MCF 10A (cell line): ENCODE data around the gene GZMM. TPM values are rescaled to one million over a fixed set of nuclear protein-coding genes. Genes with fewer than 3 reads are reported as not detected.

ENCODE experiments used
- BruUV-seq: library from RNA; stranded (reverse); fragments of 400-500 nt; replicated peaks from 2 replicates; lab custom pipeline; 2021; lab: Mats Ljungman, UMichigan
- CTCF ChIA-PET: fragments of 300-600 bp; sonication (Branson Sonifier 250); formaldehyde crosslinking; extraction: SDS; loops from one replicate; lab custom pipeline; 2021; ENCODE audit warnings: antibody characterized with exemption, inconsistent platforms; lab: Yijun Ruan, JAX
- POLR2A ChIA-PET: fragments of 300-600, 350-650 bp; sonication (Branson Sonifier 250); formaldehyde crosslinking; extraction: SDS; loops from one replicate; lab custom pipeline; 2020; ENCODE audit warnings: antibody characterized with exemption, inconsistent platforms; lab: Yijun Ruan, JAX
- DNase-seq: peaks from one replicate; pipeline ENCODE4 v3.0.0-alpha.2; 2018; ENCODE audit not compliant: unreplicated experiment
- H3K27ac Mint-ChIP-seq: one replicate; pipeline ENCODE4 v1.8.0; 2022; ENCODE audit warnings: mild to moderate bottlenecking, low read depth, mixed read lengths; ENCODE audit not compliant: unreplicated experiment
- H3K27me3 Mint-ChIP-seq: one replicate; pipeline ENCODE4 v1.8.0; 2022; ENCODE audit warnings: mixed read lengths; ENCODE audit not compliant: insufficient read depth, unreplicated experiment
- H3K36me3 Mint-ChIP-seq: one replicate; pipeline ENCODE4 v1.8.0; 2022; ENCODE audit warnings: mild to moderate bottlenecking, moderate library complexity, mixed read lengths; ENCODE audit not compliant: insufficient read depth, unreplicated experiment
- H3K4me1 Mint-ChIP-seq: one replicate; pipeline ENCODE4 v1.8.0; 2022; ENCODE audit warnings: mixed read lengths; ENCODE audit not compliant: insufficient read depth, unreplicated experiment
- H3K4me3 Mint-ChIP-seq: one replicate; pipeline ENCODE4 v1.8.0; 2022; ENCODE audit warnings: mild to moderate bottlenecking, moderate library complexity, mixed read lengths; ENCODE audit not compliant: unreplicated experiment
- H3K9me3 Mint-ChIP-seq: one replicate; pipeline ENCODE4 v1.8.0; 2022; ENCODE audit warnings: mixed read lengths; ENCODE audit not compliant: unreplicated experiment
- intact Hi-C: fragments of 100-400 bp; cut with micrococcal nuclease; formaldehyde crosslinking; loops from 2 replicates; pipeline ENCODE4 v1.14.1; 2022
- total RNA-seq: library from RNA; stranded (reverse); gene quantifications from 2 replicates; pipeline ENCODE4 v1.2.3, GENCODE V29; 2022
- TF ChIP-seq, protein P1 (sequence below): fragments of 200-600 bp; IDR thresholded peaks from one replicate; pipeline ENCODE4 v1.8.0; 2022; ENCODE audit warnings: antibody characterized with exemption, mild to moderate bottlenecking; ENCODE audit not compliant: unreplicated experiment

GZMM gene
- total RNA-seq, 1 experiment from 2014 or later = not detected

GRCh38 chr19:573519-573825 is 29.6 kb downstream of the GZMM start:
- peak overlapping the region; percentile 96 for H3K27ac Mint-ChIP-seq
- peaks cover 15% of the 10 kb centered on the region for H3K36me3 Mint-ChIP-seq
- H3K27me3 Mint-ChIP-seq = no peaks in the 10 kb centered on the region
- TF ChIP-seq, protein P1, sequence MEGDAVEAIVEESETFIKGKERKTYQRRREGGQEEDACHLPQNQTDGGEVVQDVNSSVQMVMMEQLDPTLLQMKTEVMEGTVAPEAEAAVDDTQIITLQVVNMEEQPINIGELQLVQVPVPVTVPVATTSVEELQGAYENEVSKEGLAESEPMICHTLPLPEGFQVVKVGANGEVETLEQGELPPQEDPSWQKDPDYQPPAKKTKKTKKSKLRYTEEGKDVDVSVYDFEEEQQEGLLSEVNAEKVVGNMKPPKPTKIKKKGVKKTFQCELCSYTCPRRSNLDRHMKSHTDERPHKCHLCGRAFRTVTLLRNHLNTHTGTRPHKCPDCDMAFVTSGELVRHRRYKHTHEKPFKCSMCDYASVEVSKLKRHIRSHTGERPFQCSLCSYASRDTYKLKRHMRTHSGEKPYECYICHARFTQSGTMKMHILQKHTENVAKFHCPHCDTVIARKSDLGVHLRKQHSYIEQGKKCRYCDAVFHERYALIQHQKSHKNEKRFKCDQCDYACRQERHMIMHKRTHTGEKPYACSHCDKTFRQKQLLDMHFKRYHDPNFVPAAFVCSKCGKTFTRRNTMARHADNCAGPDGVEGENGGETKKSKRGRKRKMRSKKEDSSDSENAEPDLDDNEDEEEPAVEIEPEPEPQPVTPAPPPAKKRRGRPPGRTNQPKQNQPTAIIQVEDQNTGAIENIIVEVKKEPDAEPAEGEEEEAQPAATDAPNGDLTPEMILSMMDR = no peak
- ChIA-PET CTCF (no interaction called here), POLR2A (interaction anchor here (0.8 to 7.7 kb wide), 4 partner anchors 43 to 106 kb away, joined by 3 to 110 read pairs (median 4); partner anchors contain the start of gene CDC34)
- no peaks in the 10 kb centered on the region for H3K9me3 Mint-ChIP-seq
- intact Hi-C loops = loop anchor here (2.0 kb wide), 1 partner anchor 41 kb away; no protein-coding TSS in a partner anchor
- peak; percentile 27 for DNase-seq
- H3K4me1 Mint-ChIP-seq = peaks cover 23% of the 10 kb centered on the region
- BruUV-seq = no TSS peak
- peak overlapping the region; percentile 85 for H3K4me3 Mint-ChIP-seq

DNA sequence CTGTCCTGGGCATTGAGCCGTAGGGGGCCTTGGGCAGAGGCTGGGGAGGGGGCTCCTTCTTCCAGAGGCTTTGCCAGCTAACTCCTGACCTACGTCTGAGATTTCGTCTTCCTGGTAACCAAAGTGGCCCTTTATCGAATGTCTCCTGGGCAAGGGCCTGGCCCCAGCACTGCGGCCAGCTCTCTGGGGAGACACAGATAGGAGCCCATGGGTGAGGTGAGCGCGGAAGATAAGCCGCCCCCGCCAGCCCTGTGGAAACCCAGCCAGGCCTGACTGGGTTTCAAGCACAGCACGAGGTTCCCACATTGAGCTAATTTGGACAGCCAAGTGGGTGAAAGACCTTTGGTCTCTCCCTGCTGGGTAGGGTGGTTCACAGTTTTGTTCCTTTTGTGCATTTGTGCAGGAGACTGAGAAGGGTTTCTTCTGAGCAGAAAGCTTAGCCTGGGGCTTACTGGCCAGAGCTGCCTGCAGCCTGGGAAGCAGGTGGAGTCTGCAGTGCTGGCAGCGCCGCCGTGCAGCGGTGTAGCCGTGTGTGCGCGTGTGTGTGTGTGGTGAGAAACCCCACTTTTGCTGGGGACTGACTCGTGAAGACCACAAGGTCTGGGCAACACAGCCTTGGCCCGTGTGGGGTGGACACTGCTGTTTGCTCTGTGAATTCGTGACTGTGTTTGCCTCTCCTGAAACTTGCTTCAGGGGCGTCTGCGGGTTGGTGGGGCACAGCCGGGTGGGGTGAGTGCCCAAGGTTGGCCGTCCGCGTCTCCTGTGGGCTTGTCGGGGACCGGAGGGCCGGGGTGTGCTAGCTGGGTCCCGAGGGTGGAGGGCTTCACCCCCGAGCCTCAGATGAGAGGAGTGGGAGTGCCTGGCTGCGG is 31.0 kb downstream of the GZMM start:
- no TSS peak for BruUV-seq
- Mint-ChIP-seq H3K36me3 (peaks cover 27% of the 10 kb centered on the region), H3K27me3 (no peaks in the 10 kb centered on the region), H3K27ac (peak overlapping the region; percentile 79), H3K4me1 (peaks cover 23% of the 10 kb centered on the region), H3K9me3 (no peaks in the 10 kb centered on the region), H3K4me3 (peak overlapping the region; percentile 85)
- CTCF ChIA-PET = interaction anchor here (0.6 to 1.0 kb wide), 2 partner anchors 10 to 43 kb away, joined by 3 to 6 read pairs; no protein-coding TSS in a partner anchor
- intact Hi-C loops = no loop called here
- TF ChIP-seq, protein P1 = no peak
- POLR2A ChIA-PET = interaction anchor here (0.6 to 7.7 kb wide), 12 partner anchors 12 to 699 kb away, joined by 3 to 110 read pairs (median 4); partner anchors contain the start of genes CDC34, POLRMT, RNF126 and RNU6-2
- peak; percentile 59 for DNase-seq

GRCh38 chr19:575527-576506 is 32.0 kb downstream of the GZMM start:
- no peaks in the 10 kb centered on the region for H3K27me3 Mint-ChIP-seq
- no TSS peak for BruUV-seq

More at GRCh38 chr19:575527-576506, 32.0 kb downstream of the GZMM start:
- Mint-ChIP-seq H3K36me3 (peaks cover 36% of the 10 kb centered on the region), H3K4me3 (peak overlapping the region; percentile 85), H3K9me3 (no peaks in the 10 kb centered on the region), H3K27ac (peak overlapping the region; percentile 79), H3K4me1 (peaks cover 23% of the 10 kb centered on the region)
- POLR2A ChIA-PET = interaction anchor here (0.6 to 7.7 kb wide), 19 partner anchors 9 to 698 kb away, joined by 3 to 110 read pairs (median 4); partner anchors contain the start of genes CDC34, POLRMT, RNF126 and RNU6-2
- intact Hi-C loops = no loop called here
- peak; percentile 86 for DNase-seq
- TF ChIP-seq, protein P1 = no peak
- CTCF ChIA-PET = interaction anchor here (0.6 to 1.7 kb wide), 4 partner anchors 12 to 618 kb away, joined by 3 to 7 read pairs (median 4); no protein-coding TSS in a partner anchor
